H7 (cell line): ENCODE results near the gene FOSL2. TPM values are rescaled to one million over a fixed set of nuclear protein-coding genes. Genes with fewer than 3 reads are reported as not detected.

Source experiments
- DNase-seq: peaks from one replicate; pipeline ENCODE4 v3.0.0; 2012
- H3K27me3 ChIP-seq: 2 replicates; pipeline ENCODE4 v1.6.0; 2011; ENCODE audit warnings: mild to moderate bottlenecking, low read length; ENCODE audit not compliant: control insufficient read depth, insufficient read depth
- H3K36me3 ChIP-seq: replicated peaks from 2 replicates; pipeline ENCODE4 v1.5.1; 2011; ENCODE audit warnings: low read length; ENCODE audit not compliant: control insufficient read depth, insufficient read depth
- H3K4me3 ChIP-seq: 2 replicates; pipeline ENCODE4 v1.5.1; 2011; ENCODE audit warnings: low read depth, mild to moderate bottlenecking, control low read depth, low read length, moderate library complexity; ENCODE audit not compliant: insufficient read depth
- total RNA-seq: library from RNA; depleted of rRNA; stranded (reverse); fragments of >200 nt; shearing (Covaris generic); gene quantifications from 2 replicates; pipeline ENCODE4 v1.2.3, GENCODE V29; 2014

The FOSL2 gene
- total RNA-seq, 1 experiment from 2014 or later: 3.5 TPM

DNA sequence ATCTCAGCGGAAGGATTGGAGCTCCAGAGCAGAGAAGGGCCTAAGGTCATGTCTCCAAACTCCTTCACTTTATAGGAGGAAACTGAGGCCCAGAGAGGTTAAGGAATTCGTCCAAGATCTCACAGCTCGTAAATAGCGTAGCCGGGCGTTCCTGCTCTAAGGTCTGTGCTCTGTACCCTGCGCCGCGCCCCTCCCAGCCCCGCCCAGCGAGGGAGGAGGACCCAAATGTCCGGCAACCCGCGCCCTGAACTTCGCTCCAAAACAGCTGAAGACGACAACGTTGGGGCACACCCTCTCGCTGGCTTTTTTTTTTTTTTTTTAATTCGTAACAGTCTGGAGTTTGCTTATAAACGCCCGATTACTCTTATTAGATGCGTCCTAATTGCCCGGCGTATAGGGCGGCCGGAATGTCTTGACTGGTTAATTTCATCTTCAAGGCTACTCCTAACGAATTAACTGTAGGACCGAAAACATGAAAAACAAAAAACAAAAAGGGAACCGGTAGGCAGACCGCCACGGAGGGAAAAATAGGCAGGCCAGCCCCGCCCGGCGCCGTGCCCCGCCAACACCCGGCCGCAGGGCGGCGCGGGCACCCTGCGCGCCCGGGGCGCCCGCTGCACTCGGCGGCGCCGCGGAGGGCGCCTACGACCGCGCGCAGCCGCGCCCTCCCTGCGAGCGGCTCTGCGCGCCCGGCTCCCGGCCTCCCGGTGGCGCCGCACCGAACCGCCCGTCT, 928 bp upstream of the FOSL2 start:
- Histone ChIP-seq H3K36me3 (no peaks in the 10 kb centered on the region), H3K27me3 (peaks cover 49% of the 10 kb centered on the region), H3K4me3 (peak overlapping the region; percentile 70)
- peak; percentile 84 for DNase-seq

DNA sequence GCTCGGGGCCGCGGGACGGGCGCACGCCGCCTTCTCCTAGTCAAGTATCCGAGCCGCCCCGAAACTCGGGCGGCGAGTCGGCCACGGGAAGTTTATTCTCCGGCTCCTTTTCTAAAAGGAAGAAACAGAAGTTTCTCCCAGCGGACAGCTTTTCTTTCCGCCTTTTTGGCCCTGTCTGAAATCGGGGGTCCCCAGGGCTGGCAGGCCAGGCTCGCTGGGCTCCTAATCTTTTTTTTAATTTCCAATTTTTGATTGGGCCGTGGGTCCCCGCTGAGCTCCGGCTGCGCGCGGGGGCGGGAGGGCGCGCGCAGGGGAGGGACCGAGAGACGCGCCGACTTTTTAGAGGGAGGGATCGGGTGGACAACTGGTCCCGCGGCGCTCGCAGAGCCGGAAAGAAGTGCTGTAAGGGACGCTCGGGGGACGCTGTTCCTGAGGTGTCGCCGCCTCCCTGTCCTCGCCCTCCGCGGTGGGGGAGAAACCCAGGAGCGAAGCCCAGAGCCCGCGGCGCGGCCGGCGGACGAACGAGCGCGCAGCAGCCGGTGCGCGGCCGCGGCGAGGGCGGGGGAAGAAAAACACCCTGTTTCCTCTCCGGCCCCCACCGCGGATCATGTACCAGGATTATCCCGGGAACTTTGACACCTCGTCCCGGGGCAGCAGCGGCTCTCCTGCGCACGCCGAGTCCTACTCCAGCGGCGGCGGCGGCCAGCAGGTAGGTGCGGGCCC, 617 bp downstream of the FOSL2 start:
- Histone ChIP-seq H3K4me3 (peak overlapping the region; percentile 70), H3K27me3 (peaks cover 47% of the 10 kb centered on the region), H3K36me3 (no peaks in the 10 kb centered on the region)
- DNase-seq: peak; percentile 77

DNA sequence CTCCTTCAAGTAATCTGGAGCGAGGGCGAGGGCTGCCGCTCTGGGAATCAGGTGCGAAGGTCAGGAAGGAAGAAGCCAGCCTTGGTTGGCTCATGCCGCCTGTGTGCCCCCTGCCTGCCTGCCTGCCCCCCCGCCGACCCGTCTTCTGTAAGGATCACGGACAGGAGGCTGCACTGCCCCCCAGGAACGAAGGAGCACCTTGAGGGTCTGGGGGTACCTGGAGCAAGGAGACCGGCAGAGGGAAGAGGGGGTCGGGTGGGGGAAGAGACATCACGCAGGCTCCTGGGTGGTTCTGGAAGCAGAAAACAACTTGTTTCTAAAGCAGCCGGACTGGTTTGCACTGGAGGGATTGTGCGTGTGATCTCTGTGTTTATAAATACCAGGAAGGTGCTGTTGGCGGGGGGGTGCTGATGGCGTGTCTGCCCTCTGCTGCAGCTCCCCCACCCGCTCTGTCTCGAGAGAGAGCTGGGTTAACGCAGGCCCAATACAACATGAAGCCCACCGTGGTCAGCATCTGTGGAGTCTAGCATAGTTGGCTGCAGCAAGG, 1.7 kb downstream of the FOSL2 start:
- Histone ChIP-seq H3K4me3 (peak overlapping the region; percentile 30), H3K27me3 (peaks cover 41% of the 10 kb centered on the region), H3K36me3 (no peaks in the 10 kb centered on the region)
- no peak for DNase-seq

DNA sequence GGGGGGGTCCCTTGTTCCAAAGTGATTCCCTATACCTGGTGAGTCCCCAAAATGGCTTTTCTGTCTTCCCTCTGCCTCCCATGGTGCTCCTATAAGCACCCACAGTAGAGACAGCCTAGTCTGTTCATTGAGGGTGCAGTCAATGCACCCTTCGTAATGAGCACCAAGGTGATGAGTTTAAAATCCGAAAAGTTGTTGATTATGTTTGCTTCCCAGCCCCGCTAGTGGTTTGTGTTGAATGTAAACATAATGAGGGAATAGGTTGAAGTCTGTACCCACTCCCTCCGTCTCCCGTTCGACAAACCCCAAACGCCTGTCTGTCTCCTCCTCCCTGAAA, 2.3 kb downstream of the FOSL2 start:
- Histone ChIP-seq H3K27me3 (peaks cover 36% of the 10 kb centered on the region), H3K36me3 (no peaks in the 10 kb centered on the region), H3K4me3 (peak overlapping the region; percentile 1; the same call in 1 of the 2 replicates)
- no peak for DNase-seq

DNA sequence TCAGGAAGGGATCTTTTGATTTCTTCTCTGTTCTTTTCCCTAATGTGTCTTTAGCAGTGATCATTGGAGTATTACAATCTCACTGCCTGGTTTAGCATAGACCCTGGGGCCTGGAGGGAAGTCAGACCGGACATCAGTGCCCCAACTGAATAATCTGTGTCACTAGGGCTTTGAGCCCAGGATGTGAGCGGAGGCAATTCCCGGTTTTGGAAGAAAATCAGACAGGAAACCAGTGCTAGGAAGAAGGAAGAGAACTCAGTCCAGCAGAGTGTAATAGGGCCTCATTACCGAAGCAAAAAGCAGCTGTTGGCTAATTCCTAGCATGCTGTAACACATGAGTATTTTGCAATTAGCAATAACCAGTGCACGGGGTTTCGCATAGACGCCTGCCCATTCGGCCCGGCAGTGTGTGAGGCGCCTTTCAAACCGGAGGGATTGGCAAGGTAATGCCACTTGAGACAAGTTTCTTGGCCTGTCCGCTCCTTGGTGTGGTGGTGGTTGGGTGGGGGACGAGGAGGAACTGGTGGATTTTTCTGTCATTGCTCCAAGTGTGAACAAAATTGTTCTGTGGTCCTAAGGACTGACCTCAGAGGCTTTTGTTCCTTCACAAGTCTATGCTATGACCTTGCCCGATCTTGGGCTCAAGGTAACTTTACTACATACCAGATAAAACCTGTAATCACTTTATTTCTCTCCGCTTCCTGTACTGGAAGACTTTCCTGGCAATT, 2.8 kb downstream of the FOSL2 start:
- Histone ChIP-seq H3K36me3 (no peaks in the 10 kb centered on the region), H3K4me3 (no peak overlapping the region), H3K27me3 (peaks cover 34% of the 10 kb centered on the region)
- DNase-seq: no peak

DNA sequence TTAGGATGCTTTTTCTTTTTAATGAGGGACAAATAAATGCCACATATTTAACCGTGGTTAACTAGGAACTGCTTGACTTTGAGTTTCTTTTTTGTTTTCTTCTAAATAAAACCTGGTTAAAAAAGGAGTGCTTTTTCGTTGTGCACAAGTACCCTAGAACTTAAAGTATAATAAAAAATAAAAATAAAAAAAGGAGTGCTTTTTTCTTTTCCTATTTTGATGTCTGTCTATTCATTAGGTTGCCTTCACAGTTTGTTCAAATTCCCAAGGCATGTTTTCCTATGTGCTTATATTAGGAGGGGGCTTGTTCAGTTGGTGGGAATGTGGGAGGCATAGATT, 4.4 kb downstream of the FOSL2 start:
- no peak for DNase-seq
- Histone ChIP-seq H3K36me3 (no peaks in the 10 kb centered on the region), H3K4me3 (no peak overlapping the region), H3K27me3 (peaks cover 25% of the 10 kb centered on the region)

DNA sequence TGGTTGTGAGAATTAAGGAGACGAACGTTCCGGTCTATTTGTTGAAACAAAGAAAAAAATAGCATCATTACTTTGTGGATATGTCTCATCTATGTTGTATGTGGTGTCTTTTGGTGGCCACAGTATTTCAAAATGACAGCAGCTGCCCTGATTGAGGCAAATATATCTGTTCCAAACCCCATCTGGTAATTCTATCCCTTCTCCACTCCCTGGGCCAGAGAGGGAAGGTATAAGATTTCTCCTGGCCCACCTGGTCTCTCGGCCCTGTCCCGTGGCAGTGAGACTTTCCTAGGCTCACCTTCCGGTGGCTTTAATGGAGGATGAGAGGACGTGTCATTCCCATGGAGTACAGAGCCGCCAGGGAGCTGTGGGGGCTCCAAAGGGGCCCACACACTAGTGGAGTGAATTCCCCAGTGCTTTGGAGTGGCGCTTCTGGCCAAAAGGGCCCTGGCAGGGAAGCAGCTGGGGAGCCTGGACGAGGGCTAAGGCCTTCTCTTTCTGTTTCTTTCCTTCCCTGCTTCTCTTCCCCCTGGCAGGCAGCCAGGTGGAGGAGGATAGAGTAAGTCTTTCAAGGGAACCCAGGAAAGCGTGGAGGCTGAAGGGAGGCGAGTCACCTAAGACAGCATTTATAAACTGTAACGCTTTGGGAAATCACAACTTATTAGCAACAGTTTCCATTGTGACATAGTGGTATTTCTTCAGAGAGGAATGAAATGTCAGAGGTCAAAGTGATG, 5.6 kb downstream of the FOSL2 start:
- Histone ChIP-seq H3K4me3 (no peak overlapping the region), H3K36me3 (no peaks in the 10 kb centered on the region), H3K27me3 (peaks cover 25% of the 10 kb centered on the region)
- no peak for DNase-seq

DNA sequence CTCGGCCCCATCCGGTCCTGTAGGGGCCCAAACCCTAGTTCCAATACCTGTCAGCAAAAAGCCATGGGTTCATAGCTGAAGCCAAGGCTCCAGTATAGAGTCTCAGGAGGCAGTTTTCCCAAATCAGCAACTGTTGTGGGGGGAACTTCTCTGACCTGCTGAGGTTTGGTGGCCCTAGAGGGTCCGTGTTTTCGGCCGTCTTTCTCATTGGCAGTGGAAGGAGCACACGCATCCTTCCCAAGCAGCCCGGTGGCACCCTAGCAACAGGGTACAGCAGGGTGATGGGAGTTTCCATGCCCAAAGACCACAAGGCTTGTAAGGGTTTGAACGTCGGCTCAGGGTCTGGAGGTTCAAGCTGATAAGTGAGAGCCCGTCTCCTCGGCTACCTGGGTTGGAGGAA, 6.6 kb downstream of the FOSL2 start:
- Histone ChIP-seq H3K4me3 (no peak overlapping the region), H3K36me3 (no peaks in the 10 kb centered on the region), H3K27me3 (peaks cover 15% of the 10 kb centered on the region)
- no peak for DNase-seq

DNA sequence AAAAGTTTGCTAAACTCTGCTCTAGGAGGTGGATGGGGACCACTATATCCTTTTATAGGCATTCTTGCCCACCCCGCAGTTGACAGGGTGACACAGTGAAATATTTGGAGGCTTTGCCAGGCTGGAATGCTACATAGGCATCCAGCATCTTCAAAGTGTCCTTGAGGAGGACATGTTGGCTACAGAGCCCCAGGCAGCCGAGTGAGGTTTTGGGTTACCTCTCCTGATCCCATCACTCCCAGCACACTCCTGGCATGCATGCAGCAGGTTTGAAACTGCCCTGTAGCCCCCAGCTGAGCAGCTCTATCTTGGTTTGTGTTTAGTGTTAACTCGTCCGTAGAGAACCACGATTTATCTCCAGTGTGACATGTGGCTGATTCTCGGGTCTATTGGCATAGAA, 7.3 kb downstream of the FOSL2 start:
- no peak for DNase-seq
- H3K4me3 ChIP-seq: no peak overlapping the region

DNA sequence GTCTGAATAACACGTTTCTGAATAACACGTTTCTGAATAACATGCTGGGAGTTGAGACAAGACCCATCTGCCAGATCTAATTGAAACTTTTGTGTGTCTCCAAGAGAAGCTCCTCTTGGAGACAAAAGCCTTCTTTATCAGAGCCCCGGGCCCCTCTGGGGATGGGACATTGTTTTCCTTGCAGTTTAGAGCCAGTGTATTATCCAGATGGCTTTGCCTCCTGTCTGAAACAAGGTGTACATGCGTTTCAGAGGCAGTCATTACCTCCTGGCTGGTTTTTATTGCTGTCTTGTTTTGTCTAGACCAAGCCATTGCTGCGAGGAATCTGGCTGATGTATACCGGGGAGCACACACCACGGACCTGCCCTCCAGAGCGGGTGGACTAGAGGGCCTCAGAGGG, 7.8 kb downstream of the FOSL2 start:
- H3K4me3 ChIP-seq: no peak overlapping the region
- DNase-seq: no peak
- H3K27me3 ChIP-seq: peaks cover 4% of the 10 kb centered on the region; the same call in 1 of the 2 replicates
- no peaks in the 10 kb centered on the region for H3K36me3 ChIP-seq

More for the DNA sequence above, 7.3 kb downstream of the FOSL2 start:
- Histone ChIP-seq H3K36me3 (no peaks in the 10 kb centered on the region), H3K27me3 (peaks cover 8% of the 10 kb centered on the region)

DNA sequence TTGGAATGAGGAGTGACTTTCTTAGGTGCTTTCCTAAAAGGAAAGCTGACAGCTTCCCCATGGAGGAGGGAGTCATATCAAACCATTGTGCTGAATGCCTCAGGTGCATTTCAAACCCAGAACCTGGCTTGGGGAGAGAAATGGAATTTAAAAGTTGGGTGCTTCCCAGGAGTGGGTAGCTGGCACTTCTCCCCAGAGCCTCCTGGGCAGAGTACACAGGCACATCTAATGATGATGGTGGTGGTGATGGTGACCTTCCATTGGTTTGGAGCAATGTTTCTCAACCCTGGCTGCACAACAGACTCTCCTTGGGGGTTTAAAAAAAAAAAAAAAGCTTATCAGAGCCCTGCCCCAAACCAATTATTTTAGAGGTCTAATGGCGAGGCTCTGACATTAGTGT, 8.3 kb downstream of the FOSL2 start:
- no peak for DNase-seq
- Histone ChIP-seq H3K36me3 (no peaks in the 10 kb centered on the region), H3K27me3 (no peaks in the 10 kb centered on the region), H3K4me3 (no peak overlapping the region)

DNA sequence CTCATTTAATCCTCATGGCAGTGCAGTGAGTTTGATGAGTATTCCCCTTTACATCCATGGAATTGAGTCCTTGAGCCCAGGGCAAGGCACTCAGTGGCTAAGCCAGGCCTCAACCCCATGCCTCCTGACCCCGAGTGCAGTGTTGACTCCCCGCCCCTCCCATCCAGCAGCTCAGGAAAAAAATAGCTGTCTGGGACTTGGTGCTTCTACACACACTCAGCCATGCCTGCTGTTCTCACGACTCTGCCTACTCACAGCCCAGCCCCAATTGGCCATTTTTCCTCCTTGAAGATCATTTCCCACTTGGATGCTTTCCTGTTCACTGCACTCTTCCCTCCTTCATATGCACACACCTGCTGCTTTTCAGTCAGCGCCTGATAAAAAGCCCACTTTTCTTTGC, 8.8 kb downstream of the FOSL2 start:
- DNase-seq: no peak
- Histone ChIP-seq H3K4me3 (no peak overlapping the region), H3K27me3 (no peaks in the 10 kb centered on the region), H3K36me3 (no peaks in the 10 kb centered on the region)

DNA sequence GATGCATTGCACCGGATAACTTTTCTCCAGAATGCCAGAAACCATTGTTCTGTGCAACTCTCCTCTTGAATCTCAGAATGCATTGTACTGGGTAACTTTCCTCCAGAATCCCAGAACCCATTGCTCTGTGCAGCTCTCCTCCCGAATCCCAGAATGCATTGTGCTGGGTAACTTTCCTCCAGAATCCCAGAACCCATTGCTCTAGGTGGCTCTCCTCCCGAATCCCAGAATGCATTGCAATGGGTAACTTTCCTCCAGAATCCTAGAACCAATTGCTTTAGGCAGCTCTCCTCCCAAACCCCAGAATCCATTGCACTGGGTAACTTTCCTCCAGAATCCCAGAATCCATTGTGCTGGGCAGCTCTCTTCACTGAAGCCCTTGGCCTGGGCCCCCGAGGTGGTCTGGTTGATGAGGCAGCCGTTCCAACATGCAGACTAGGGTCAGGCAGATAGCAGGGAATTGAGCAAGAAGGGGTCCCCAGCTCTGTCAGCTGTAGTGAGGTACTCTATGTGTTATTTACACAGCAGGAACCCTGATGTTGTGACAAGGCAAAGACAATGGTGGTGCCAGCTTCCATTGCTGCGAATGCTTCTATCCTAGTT, 9.4 kb downstream of the FOSL2 start:
- Histone ChIP-seq H3K4me3 (no peak overlapping the region), H3K27me3 (no peaks in the 10 kb centered on the region), H3K36me3 (no peaks in the 10 kb centered on the region; the same call in 1 of the 2 replicates)
- DNase-seq: no peak

DNA sequence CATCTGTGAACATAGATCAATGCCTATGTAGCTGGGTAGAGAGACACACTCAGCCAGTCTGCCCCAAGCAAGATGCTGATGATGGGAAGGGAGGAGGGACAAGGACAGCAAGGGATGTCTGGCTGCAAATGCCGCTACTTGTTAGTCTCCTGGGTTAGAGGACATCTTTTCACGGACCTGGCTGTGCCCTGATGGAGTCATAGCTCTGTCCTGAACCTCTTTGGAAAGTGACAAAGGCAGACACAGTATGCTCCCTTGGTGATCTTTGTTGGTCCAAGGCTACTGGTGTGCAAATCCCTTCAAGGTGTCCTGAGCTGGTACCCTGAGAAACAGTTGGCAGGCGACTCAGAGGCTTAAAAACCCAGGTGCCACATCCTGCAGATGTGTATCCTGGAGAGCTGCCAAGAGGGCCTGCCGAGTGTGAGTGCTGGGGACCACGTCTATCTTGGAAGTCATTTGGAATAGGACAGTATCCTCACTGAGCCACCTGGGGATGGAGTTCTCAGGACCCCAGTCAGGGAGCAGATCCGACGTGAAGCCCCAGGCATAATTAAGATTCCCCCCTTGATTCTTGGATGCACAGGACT, 10.8 kb downstream of the FOSL2 start:
- Histone ChIP-seq H3K27me3 (no peaks in the 10 kb centered on the region), H3K36me3 (no peaks in the 10 kb centered on the region; the same call in 1 of the 2 replicates), H3K4me3 (no peak overlapping the region)
- no peak for DNase-seq
